HG03039 (cell line): ENCODE measurements around the gene FAM83D.

ENCODE experiments used
- ATAC-seq: cut with Tn5 transposase; IDR thresholded peaks from one replicate; pipeline ENCODE4 v1.9.1; 2021; ENCODE audit warnings: mild to moderate bottlenecking, moderate library complexity; ENCODE audit not compliant: unreplicated experiment

FAM83D gene

DNA sequence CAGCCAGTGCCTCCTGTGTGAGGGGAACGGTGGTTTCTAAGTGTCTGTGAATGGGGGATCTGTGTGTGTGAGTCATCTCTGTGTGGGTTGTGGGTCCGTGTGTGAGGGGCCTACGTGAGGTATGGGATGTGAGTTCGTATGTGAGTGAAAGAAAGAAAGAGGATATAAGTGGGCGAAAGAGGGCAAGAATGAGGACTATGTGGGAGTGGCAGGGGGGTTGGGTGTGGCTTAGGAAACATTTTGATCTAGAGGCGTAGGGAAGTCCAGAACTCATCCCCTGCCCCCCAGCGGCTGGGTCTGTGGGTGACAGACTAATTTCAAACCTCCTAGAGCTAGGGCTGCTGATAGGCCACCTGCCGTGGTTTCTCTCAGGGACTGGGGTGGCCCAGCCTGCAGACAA lies 71.4 kb downstream of the FAM83D start:
- ATAC-seq = peak; percentile 81

DNA sequence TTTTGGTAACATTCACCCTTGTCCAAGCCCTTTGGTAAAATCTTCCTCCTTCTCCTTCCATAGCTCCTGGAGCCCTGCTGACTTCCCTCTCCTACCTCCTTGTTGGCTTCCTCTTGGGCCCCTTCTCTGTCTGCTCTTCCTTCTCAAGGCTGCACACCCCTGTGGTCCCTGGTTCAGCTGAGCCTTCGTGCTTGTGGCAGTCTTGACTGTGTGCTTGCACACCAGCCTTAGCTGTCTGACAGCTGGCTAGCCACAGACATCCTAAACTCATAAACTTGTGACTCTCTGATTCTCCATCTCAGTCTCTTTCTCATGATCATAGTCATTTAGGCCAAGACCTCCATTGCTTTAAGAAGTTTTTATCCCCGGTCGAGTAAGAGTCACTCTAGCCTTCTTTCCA lies 73.0 kb downstream of the FAM83D start:
- ATAC-seq = no peak

DNA sequence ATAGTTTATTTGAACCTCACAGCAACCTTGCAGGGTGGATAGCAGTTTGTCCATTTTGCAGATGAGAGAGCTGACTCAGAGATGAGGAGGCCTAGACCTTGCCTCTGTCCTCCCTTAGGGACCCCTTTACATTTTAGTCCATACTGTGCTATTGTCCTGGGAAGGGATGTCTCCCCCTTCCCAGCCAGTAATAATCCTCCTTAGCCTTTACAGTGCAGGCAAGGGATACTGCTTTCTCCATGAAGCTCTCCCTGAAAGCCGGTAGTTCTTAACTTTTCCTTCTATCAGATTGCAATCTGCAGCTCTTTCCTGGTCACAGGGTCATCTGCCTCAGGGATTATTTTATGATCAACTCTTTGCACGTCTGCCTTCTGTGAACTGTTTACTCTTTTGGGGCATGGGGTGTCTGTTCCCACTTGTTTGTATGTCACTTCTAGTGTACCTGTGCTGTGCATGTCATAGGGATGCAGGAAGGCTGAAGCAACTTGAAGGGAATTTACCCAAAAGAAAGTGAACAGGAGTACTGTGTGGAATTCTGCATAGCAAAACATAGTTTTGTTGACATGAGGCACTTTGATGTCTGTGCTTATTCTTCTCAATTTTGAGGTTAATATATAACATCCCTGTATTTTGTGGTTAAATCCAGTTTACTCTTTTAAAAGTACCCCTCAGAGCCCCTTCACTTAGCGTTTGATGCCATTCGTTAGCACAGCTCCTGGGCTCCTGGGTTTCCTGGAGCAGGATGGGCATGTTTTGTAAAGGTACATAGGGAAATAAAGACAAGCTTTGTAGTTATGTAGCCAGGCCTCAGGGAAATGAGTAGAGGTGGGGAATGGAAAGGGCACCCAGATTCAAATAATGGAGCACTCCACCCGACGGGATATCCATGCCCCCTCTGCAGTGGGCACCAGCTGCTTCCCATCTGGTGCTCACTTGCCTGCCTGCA lies 74.0 kb downstream of the FAM83D start:
- ATAC-seq = no peak
